CD4-positive, alpha-beta T cell treated with Interferon gamma for 1 hour (primary cell): ENCODE measurements around the gene DNAH17.

Experiments
- DNase-seq: peaks from one replicate; pipeline ENCODE4 v3.0.0-alpha.2; 2020

Gene DNAH17

DNA sequence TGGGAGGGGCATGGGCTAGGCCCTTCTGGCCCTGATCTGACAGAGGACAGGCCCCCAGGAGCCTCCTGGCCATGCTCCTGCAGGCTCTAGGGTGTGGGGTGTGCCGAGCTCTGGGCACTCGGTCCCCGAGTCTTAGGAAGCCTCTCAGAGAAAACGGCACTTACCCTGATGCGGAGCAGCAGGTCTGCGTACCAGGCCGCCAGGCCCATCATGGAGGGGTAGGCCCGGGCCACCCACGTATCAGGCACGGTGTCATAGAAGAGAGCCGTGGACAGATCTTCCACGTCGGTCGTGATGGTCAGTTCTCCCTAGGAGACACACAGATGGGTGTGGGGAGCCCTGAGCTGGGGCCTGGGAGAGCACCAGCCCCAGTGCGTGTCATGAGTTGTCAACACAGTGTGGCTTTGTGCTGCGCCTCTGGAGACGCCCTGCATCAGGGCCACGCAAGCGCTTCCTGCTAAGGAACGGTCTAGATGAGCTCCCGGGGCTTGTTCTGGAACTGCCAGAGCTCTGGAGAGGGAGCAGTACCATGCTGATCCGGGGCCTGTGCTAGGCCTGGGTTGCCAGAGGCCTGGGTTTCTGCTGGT is 150.8 kb downstream of the DNAH17 start:
- DNase-seq = no peak

DNA sequence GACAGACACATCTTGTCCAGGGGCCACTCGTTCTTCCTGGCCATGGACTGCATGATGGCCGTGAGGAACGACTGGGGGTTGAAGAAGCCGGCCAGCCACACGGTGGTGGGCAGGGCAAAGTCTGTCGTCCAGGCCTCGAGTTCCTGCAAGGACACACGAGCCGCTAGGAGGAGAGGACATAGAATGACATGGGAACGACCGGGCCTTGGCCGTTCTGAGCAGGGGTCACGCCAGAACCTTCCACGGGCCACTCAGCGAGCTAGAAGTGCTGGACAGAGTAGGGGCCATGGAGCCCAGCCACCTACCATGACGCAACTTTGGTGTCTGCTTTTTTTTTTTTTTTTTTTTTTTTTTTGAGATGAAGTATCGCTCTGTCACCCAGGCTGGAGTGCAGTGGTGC is 151.8 kb downstream of the DNAH17 start:
- no peak for DNase-seq

DNA sequence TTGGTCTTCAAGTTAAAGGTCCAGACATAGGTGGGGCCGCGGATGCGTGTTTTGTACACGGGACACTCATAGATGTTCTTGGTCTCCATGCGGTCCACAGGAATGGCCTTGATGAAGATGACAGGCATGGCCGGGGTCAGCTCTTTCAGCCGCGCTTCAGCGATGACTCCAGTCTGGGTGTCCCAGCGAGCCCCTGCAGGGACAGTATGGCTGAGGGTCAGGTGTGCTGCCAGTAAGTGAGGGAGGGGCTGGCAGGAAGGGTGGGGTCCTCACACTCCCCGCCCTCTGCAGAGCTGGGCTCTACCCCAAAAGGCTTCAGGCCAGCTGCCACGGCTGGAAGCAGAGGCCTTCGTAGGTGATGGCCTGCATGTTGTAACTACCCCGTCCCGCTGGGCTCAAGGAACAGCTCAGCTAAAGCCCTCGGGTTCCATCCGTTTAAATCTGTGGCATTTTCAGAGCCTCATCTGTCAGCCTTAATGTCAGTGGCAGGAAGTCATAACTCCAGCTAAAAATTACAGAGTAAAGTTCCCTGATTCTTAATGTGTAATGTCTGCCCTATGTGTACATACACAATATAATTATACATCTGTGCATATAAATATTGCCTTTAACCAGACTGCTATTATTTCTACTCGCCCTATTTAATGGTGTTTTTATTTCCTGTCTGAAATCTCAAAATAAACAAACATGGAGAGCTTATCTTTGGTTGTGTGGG is 153.1 kb downstream of the DNAH17 start:
- DNase-seq = no peak

DNA sequence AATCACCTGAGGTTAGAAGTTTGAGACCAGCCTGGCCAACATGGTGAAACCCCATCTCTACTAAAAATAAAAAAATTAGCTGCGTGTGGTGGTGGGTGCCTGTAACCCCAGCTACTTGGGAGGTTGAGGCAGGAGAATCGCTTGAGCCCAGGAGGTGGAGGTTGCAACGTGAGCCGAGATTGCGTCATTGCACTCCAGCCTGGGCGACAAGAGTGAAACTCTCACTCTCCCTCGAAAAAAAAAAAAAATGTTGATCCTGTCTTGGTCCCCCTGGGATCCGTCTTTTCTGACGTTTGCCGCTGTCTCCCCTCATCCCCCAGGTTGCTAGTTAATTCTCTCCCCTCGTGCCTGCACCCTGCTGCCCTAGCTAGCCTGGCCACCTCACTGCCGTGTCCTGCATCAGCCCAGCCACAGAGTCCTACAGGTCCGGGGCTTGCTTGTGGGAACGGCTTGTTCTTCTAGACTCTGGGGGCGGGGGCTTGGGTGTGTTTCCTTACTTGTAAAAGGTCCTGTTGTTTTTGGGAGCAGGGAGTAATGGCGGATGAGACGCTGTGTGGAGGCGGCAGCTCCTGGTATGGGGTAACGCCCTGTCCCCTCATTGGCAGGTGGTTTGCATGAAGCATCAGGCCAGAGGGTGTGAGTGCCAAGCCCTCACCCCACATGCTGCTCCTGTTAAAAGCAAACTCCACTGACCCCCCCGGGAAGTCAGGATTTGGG is 154.2 kb downstream of the DNAH17 start:
- DNase-seq = no peak

- no peak for DNase-seq
These were observed 155.0 kb downstream of the DNAH17 start for GRCh38 chr17:78422267-78422605.

DNA sequence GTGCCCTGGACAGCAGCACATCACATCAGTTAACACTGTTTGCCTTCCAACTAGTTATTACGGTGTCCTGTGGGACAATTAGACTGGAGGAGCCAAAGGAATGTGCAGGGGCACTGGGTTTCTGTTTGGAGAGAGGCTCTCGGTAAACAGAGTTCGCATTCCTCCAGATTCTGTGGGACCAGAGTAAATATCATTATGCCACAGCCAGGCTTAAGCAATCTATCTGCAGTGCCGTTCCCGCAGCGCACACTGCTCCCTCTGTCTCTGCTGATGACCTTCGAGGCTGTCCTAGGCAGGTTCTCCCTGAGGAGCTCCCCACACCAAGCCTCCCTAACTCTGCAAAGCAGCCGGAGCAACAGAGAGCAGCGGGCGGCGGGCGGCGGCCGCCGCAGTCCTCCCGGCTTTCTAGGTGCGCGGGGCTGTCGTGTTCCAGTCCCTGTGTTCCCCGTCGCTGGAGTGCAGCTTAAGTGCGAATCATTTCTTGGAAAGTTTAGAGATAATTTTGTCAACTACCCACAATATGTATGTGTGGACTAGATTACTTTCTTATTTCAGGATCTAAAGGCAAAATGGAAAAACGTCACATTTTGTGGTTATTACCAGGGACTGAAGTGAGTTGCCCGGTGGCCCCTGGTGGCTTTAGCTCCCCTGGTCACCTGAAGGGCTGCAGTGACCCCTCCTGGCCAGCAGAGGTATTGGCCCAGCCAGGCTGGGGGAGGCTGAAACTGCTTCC is 155.5 kb downstream of the DNAH17 start:
- peak; percentile 74 for DNase-seq

DNA sequence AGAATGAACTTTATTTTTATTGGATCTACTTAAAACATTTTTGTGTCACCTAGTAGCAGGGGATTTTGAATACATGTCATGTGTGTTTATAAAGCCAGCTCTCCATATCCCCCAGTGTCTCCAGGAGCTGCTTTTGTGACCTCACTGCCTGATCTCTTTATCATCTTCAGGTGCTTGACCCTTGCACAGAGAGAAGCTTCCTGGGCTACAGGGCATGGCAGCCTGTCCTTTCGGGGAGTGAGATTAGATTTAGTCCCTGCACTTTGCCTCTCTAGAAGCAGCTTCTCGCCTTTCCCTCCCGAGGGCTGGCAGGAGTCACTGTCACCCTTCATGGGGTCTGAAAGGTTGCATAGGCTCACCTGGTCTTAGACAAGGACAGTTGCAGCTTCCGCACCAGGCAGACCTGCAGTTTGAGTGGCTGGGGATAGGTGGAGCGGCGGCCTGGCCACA is 156.1 kb downstream of the DNAH17 start:
- no peak for DNase-seq

- no peak for DNase-seq
These were observed 157.0 kb downstream of the DNAH17 start for GRCh38 chr17:78419970-78420815.

- DNase-seq = no peak
These were observed 158.7 kb downstream of the DNAH17 start for GRCh38 chr17:78418326-78419026.

DNA sequence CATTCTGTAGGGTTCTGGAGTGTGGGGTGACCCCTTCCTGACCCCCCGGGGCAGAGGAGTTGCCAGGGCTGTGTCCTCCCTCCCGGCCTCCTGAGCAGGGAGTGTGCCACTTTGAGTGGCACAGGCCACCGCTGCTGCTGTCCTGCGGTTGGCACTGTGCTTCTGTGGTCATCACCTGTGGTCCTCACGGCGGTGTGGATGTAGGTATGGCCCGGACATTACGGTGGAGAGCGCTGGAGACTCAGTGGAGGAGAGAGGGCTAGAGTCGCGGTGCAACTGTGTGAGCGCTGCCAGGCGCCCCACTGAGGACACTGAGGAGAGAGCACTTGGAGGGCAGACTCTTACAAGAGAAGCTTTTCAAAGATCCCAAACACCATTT is 159.7 kb downstream of the DNAH17 start:
- DNase-seq = no peak

DNA sequence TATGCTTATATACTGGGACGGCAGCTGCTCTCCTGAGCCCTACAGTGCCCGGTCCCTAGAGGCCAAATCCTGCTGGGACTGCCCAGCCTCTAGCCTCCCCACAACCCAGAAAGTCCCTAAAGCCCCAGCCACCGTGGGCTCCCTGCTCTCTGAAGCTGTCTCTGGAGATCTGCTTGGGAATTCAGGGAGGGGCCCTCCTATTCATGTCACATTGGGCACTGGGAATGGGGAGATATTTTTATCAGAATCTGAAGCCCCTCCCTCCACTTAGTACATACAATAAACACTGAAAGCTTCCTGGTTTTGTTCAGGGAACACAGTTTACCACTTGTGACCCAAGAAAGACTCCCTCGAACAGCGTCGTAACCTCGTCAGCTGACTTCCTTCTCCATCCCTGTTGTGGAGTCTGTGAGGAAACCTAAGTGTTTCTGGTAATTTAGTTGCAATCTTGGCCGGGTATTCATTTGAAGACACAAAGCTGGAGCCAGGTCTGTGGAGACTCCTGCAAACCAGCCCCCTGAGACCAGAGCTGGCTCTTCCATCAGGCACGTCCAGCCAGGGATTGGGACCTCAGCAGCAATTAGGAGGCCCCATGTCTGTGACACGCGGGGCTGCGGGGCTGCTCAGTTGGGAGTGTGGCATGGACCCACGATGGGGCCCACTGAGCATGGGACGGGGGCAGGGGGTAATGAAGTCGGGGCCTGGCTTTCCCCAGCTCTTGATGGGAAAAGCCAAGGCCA is 160.2 kb downstream of the DNAH17 start:
- peak; percentile 44 for DNase-seq

DNA sequence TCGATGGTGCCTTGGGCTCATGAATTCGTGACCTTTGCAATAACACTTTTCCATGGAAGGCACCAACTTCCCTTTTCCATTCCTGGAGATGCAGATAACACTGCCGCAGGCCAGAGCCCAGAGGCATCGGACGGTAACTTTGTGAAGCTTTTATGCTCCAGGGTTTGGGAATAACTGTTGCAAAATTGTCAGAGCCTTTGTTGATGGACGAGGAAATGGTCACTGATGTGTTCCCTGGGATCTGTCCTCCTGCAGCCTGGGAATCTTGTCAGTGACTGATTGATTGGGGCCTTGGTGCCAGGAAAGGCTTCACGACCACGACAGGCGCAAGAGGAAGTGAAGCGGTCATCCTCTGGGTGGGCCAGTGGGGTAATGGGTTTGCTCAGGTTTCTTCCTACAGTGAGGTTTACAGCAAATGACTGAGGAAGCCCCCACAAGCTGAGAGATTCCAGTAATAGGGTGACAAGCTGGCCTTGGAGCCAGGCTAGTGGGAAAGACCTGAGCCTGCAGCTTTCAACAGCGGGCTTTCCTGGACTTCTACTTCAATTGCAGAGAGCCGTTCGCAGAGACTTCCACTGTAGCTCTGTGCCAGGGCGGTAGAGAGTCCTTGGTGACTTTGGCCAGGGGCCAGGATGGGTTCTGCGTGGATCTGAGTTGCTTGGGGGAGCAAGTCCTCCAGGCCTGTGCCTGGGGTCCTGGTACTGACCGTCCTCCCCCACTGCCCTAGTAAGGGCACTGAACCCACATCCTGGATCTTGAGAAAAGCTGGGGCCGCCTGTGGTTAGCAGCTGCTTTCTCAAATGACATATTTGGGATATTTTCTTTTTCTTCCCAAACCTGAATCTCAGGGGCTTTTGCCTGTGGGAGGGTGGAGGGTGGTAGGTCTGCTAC is 161.1 kb downstream of the DNAH17 start:
- DNase-seq = no peak

DNA sequence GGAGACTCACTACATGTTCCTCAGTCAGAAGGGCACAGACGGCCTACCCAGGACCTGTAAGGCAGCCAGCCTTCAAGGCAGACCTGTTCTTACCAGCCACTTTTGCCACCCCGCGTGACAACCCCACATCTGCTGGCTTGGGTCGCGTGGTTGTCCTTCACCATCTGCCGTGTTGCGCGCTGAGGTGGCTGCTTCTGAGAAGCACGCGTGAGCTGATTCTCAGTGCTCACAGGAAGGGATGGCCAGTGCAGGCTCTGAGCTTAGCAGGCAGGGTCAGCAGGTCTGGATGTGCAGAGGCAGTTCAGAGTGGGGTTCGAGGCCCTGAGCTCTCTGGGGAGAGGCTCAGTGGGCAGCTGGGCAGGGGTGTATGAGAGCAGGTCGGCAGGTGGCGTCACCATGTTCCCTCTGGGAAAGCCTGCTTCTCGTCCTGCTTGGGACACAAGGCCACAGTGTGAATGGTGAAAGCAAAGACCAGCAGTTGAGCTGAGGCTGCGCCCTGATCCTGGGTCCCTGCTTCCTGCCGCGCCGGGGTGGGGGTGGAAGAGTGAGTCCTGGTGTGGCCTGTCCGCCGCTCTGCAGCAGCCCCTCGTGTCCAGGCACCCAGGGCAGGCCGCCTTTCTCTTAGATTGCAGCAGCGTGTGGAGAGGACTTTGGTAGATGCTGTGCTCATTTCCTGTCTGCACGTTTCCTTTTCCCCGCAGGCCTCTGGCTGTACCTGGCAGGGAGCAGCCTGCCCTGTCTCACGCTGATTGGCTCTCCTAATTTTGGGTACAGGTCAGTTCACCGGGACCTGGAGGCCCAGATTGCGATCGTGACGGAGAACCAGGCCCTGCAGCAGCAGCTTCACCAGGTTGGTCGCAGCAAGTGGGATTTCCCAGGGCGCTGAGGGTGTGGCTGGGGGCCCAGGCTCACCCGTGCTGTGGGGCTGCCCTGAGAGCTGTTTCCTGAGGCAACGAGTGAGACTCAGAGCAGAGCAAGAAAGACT is 162.7 kb downstream of the DNAH17 start:
- DNase-seq = peak; percentile 68

DNA sequence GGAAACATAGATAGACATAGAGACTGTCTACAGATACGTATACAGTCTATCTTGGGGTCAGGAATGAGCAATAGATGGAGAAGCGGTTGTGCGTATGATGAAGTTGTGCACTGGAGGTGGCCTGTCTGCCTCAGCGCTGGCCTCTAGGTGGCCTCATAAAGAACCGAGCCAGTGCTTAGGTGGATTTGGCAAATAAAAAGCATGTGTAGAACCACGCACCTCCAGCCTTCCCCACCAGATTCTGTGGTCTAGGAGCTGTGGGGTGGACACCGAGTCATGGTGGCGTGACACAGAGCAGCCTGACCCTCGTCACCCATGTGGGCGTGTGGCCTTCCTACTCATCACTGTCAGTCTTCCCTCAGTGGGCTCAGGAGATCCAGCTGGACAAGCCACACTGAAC is 164.8 kb downstream of the DNAH17 start:
- peak; percentile 50 for DNase-seq

DNA sequence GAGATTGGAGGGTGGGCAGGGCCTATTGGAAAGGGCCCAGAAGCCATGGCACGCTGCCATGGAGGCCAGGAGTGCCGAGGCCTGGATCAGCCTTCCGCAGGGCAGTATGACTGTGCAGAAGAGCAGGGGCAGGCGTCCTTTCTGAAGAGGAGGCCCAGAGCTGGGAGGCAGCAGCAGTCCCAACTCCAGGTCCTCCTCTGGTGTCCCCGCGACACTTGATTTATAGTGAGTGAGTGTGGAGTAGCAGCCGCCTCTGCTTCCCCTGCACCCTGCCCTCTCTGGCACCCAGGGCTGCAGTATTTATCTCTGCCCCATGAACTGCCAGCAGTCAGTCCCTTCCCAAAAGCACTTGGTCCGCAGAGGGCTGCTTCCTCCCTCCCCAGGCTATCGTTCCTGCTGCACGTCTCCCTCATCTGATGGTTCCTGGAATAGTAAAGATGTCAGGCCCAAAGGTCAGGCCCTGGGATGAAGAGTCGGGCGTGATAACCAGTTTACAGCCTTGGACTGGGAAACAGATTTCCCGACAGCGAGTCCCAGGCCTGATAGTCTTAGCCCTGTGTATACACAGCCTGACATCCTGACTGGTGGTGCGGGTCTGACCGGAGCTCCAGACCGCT is 165.8 kb downstream of the DNAH17 start:
- no peak for DNase-seq

DNA sequence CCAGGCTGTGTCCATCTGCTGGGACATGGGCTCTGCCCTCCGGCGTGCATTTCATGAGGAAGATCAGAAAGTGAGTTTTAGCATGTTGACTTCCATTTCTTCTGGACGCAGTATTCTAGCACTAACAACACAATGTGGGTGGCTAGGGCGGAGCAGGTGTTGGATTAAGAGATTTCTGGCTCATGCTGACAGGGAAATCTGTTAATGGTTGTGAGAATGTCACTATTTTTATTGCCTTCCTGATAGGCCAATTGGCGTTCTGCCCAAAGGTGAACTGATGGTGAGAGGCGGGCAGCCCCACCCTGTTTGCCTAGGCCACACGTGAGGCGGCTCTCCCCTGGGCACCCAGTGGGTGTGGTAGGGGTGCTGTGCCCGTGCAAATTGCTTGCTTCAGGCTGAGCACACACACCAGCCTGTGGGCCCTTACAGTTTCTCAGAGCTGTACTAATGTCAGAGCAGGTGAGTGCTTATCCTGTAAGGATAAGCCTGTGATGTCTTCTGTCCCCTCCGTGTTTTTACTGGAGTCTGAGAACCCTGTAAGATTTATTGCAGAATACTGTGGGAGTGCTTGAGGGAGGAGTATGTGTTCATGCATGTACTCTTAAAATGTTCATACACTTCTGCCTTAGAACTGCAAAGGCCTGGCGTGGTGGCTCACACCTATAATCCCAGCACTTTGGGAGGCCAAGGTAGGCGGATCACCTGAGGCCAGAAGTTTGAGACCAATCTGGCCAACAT is 167.8 kb downstream of the DNAH17 start:
- no peak for DNase-seq

GRCh38 chr17:78408476-78409050 is 168.6 kb downstream of the DNAH17 start:
- DNase-seq = no peak
